K562 (cell line): ENCODE results near the gene CNOT4. TPM values are rescaled to one million over a fixed set of nuclear protein-coding genes. Genes with fewer than 3 reads are reported as not detected.

Experiments used
- ATAC-seq: fragments of 200-7000 bp; cut with Tn5 transposase; 3 replicates; pipeline ENCODE4 v1.9.1; 2020; ENCODE audit warnings: moderate library complexity
- BruUV-seq: library from RNA; stranded (reverse); fragments of 400-500 nt; replicated peaks from 2 replicates; lab custom pipeline; 2021; lab: Mats Ljungman, UMichigan
- CTCF ChIA-PET: fragments of 300-600 bp; formaldehyde crosslinking; extraction: SDS; loops from one replicate; lab custom pipeline; 2021; ENCODE audit warnings: low intra/inter-chr PET ratio; lab: Yijun Ruan, JAX
- POLR2A ChIA-PET: fragments of 300-600, 350-650 bp; sonication (Branson Sonifier 250); formaldehyde crosslinking; extraction: SDS; loops from one replicate; lab custom pipeline; 2021; ENCODE audit warnings: antibody characterized with exemption, inconsistent platforms; lab: Yijun Ruan, JAX
- DNase-seq, 4 experiments: peaks; one replicate each; pipeline versions ENCODE4 v3.0.0 to v3.0.0-alpha.2; 2011 to 2018; ENCODE audit warnings: low spot score in 3 of 4, mixed read lengths in 3 of 4; ENCODE audit errors: extremely low read depth in 1 of 4
- FAIRE-seq: peaks from 2 replicates; lab custom pipeline; 2011; peaks lifted over from hg19 to GRCh38; lab: Jason Lieb, UNC
- H2AFZ ChIP-seq: 2 replicates; pipeline ENCODE4 v1.6.0; 2011; ENCODE audit warnings: low read depth, low read length, control low read depth, inconsistent platforms
- H3K27ac ChIP-seq: fragments of 200-600 bp; 3 replicates; pipeline ENCODE4 v1.8.0; 2011; ENCODE audit warnings: low read depth, mild to moderate bottlenecking, control low read depth, inconsistent platforms, low read length, moderate library complexity, mixed read lengths; ENCODE audit errors: extremely low read depth
- H3K27me3 ChIP-seq, 2 experiments: fragments of 300-600 bp in 1 of 2; 2 replicates in 1 of 2; 3 replicates in 1 of 2; pipeline versions ENCODE4 v1.6.0 to v1.8.0; 2011; ENCODE audit warnings: inconsistent platforms in 2 of 2, low read length in 2 of 2, mild to moderate bottlenecking in 1 of 2, mixed read lengths in 1 of 2, moderate library complexity in 1 of 2; ENCODE audit not compliant: control insufficient read depth in 2 of 2, insufficient read depth in 2 of 2
- H3K36me3 ChIP-seq: fragments of 300-600 bp; 3 replicates; pipeline ENCODE4 v1.8.0; 2011; ENCODE audit warnings: mild to moderate bottlenecking, low read length, inconsistent platforms; ENCODE audit not compliant: control insufficient read depth, insufficient read depth
- H3K4me1 ChIP-seq, 2 experiments: fragments of 200-600 bp in 1 of 2; replicated peaks in 1 of 2; 2 replicates in 1 of 2; 3 replicates in 1 of 2; pipeline versions ENCODE4 v1.5.1 to v1.8.0; 2011; ENCODE audit warnings: inconsistent platforms in 2 of 2, low read length in 2 of 2, mild to moderate bottlenecking in 1 of 2, mixed read lengths in 1 of 2, moderate library complexity in 1 of 2; ENCODE audit not compliant: control insufficient read depth in 2 of 2, insufficient read depth in 2 of 2
- H3K4me2 ChIP-seq: 2 replicates; pipeline ENCODE4 v1.6.1; 2011; ENCODE audit warnings: low read length, control low read depth, inconsistent platforms, mixed read lengths; ENCODE audit not compliant: insufficient read depth
- H3K4me3 ChIP-seq: fragments of 200-600 bp; sonication (generic), shearing (Covaris generic); 2 replicates; pipeline ENCODE4 v1.5.1; 2016; ENCODE audit warnings: control low read depth, inconsistent platforms
- H3K79me2 ChIP-seq: fragments of 200-600 bp; 3 replicates; pipeline ENCODE4 v1.8.0; 2011; ENCODE audit warnings: low read length, inconsistent platforms; ENCODE audit not compliant: control insufficient read depth, insufficient read depth
- H3K9ac ChIP-seq, 2 experiments: 2 replicates each; pipeline versions ENCODE4 v1.6.0 to v1.6.1; 2011; ENCODE audit warnings: low read depth in 2 of 2, low read length in 2 of 2, control low read depth in 1 of 2, inconsistent platforms in 1 of 2, mild to moderate bottlenecking in 1 of 2, mixed read lengths in 1 of 2; ENCODE audit not compliant: insufficient read depth in 1 of 2
- H3K9me1 ChIP-seq: one replicate; pipeline ENCODE4 v1.6.0; 2011; ENCODE audit warnings: inconsistent platforms, mild to moderate bottlenecking, low read length, moderate library complexity; ENCODE audit not compliant: control insufficient read depth, insufficient read depth
- H3K9me3 ChIP-seq: replicated peaks from 2 replicates; pipeline ENCODE4 v1.5.1; 2011; ENCODE audit warnings: low read depth, low read length, inconsistent platforms; ENCODE audit not compliant: control insufficient read depth, insufficient read depth
- H4K20me1 ChIP-seq: replicated peaks from 2 replicates; pipeline ENCODE4 v1.6.1; 2011; ENCODE audit warnings: low read length, inconsistent platforms, mixed read lengths; ENCODE audit not compliant: control insufficient read depth, insufficient read depth
- ATF1 ChIP-seq, 2 experiments: fragments of 450-650 bp in 1 of 2; IDR thresholded peaks; 2 replicates each; pipeline ENCODE4 v1.6.1; 2016; ENCODE audit warnings: missing compliant biosample characterization in 1 of 2, missing genetic modification characterization in 1 of 2
- BCOR ChIP-seq: fragments of 450-650 bp; IDR thresholded peaks from 2 replicates; pipeline ENCODE4 v1.6.1; 2016
- EGR1 ChIP-seq: fragments of 450-650 bp; conservative IDR thresholded peaks from 2 replicates; pipeline ENCODE4 v1.6.1; 2017; ENCODE audit warnings: mild to moderate bottlenecking
- HDAC2 ChIP-seq: fragments of 450-650 bp; IDR thresholded peaks from 2 replicates; pipeline ENCODE4 v1.6.1; 2016; ENCODE audit warnings: mild to moderate bottlenecking
- KDM1A ChIP-seq, 2 experiments: fragments of 450-650 bp; IDR thresholded peaks; 2 replicates each; pipeline ENCODE4 v1.6.1; 2016; ENCODE audit warnings: mild to moderate bottlenecking in 2 of 2
- NONO ChIP-seq, 2 experiments: fragments of 200-400 bp in 1 of 2; fragments of 450-650 bp in 1 of 2; formaldehyde crosslinking in 1 of 2; IDR thresholded peaks; 2 replicates each; pipeline ENCODE4 v1.6.1; 2017; ENCODE audit warnings: low read depth in 2 of 2, mild to moderate bottlenecking in 2 of 2, moderate library complexity in 2 of 2, low read length in 1 of 2
- PBX2 ChIP-seq, 2 experiments: IDR thresholded peaks in 1 of 2; conservative IDR thresholded peaks in 1 of 2; 2 replicates each; pipeline ENCODE4 v1.6.1; 2016; ENCODE audit warnings: low read depth in 2 of 2, mild to moderate bottlenecking in 1 of 2, missing compliant biosample characterization in 1 of 2, missing genetic modification characterization in 1 of 2, moderate library complexity in 1 of 2
- PKNOX1 ChIP-seq: fragments of 450-650 bp; IDR thresholded peaks from 2 replicates; pipeline ENCODE4 v1.6.1; 2016
- RBM25 ChIP-seq: fragments of 200-400 bp; formaldehyde crosslinking; IDR thresholded peaks from 2 replicates; pipeline ENCODE4 v1.6.1; 2018; ENCODE audit warnings: low read length, low read depth, moderate library complexity; ENCODE audit not compliant: severe bottlenecking
- TBL1XR1 ChIP-seq, 2 experiments: IDR thresholded peaks; 2 replicates each; pipeline ENCODE4 v1.6.1; 2012; ENCODE audit warnings: improper control_type of control experiment in 2 of 2, low read length in 2 of 2, mild to moderate bottlenecking in 1 of 2
- ZSCAN32 ChIP-seq: fragments of 450-650 bp; formaldehyde crosslinking; IDR thresholded peaks from 2 replicates; pipeline ENCODE4 v1.4.0; 2020; ENCODE audit warnings: mild to moderate bottlenecking, moderate library complexity
- WGBS: fragments of 100-300 bp; shearing (Covaris generic); methylation state at CpG from one replicate; pipeline ENCODE4 v1.1.6; 2016; ENCODE audit warnings: low coverage, mixed read lengths; ENCODE audit not compliant: insufficient coverage; ENCODE audit errors: missing lambda C conversion rate; 5-methylcytosine and 5-hydroxymethylcytosine counted together
- in situ Hi-C: fragments of 300-500 bp; cut with MboI; formaldehyde crosslinking; loops from 4 replicates; pipeline ENCODE4 v1.15.0; 2018; ENCODE audit warnings: inconsistent platforms, mixed read lengths
- intact Hi-C: fragments of 100-400 bp; cut with micrococcal nuclease; formaldehyde crosslinking; loops from 2 replicates; pipeline ENCODE4 v1.14.2; 2022
- polyA plus RNA-seq, 8 experiments: library from polyadenylated mRNA; depleted of rRNA in 4 of 8; stranded (reverse) in 5 of 8; unstranded in 3 of 8; fragments of >200 nt; fragmentation: Nextera tagmentation in 2 of 8; fragmentation: Illumina TruSeq in 1 of 8; extraction: Ambion mirVana in 2 of 8; extraction: Trizol in 1 of 8; gene quantifications; 2 replicates each; pipeline versions ENCODE4 v1.2.1 to v1.2.3, GENCODE V29; 2011 to 2014; ENCODE audit warnings: inconsistent platforms in 1 of 8, missing spikeins in 1 of 8
- total RNA-seq, 7 experiments: library from RNA; depleted of rRNA in 6 of 7; stranded (reverse); fragments of >200 nt in 6 of 7; fragmentation: Illumina TruSeq in 2 of 7; extraction: Trizol in 2 of 7; gene quantifications; 2 replicates each; pipeline versions ENCODE4 v1.2.1 to v1.2.3, GENCODE V29; 2011 to 2021; ENCODE audit warnings: low replicate concordance in 1 of 7

The CNOT4 gene
- total and polyA plus RNA-seq, 9 of the 15 experiments (the other 6 are each of a cell fraction or from before 2014, with no cell fraction given): 8.6 to 24.1 (median 15.4) TPM

DNA sequence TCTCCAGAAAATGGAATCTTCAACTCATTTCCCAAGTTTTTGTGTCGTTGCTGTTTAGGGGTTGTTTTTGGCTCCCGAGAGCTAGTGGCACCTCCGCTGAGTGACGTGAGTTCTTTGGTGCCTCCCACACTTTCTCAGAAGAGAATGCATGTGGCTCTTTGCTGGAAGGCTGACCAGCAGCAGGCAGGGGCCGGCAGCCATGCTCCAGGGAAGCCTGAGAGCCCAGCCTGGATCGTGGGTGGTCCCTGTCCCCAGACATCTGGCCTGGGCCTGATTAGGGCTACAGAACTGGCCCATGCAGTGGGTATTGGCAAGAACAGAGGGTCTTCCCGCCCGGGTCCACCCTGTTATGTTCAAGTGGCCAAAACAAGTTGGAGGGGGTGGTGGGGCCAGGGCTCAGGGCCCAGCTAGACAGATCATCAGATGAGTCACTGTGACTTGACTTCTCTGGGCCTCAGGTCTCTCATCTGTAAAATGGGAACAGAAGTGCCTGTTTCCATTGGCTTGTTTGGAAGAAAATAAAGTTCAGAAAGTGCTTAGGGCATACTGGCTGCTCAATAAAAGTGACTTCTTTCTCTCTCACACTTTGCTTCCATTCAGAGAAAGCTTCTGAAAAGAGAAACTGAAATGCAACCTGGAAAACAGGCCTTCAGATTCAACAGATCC is 193.1 kb downstream of the CNOT4 start:
- intact Hi-C loops: no loop called here
- no peaks in the 10 kb centered on the region for H4K20me1 ChIP-seq
- no peak overlapping the region for H3K4me2 ChIP-seq
- ChIA-PET CTCF (no interaction called here), POLR2A (interaction anchor here (1.4 kb wide), 1 partner anchor 14 kb away, joined by 6 read pairs; no protein-coding TSS in a partner anchor)
- no peak overlapping the region for H2AFZ ChIP-seq
- 2% methylated on average over 8 of the region's 8 CpGs for WGBS
- H3K79me2 ChIP-seq: no peaks in the 10 kb centered on the region
- H3K36me3 ChIP-seq: no peaks in the 10 kb centered on the region
- DNase-seq (peak in 2 of 4 experiments; percentile 25 to 26), FAIRE-seq (no peak), ATAC-seq (peak; percentile 30)
- no peaks in the 10 kb centered on the region for H3K9me1 ChIP-seq
- no peak overlapping the region for H3K27ac ChIP-seq
- in situ Hi-C loops: no loop called here
- H3K9me3 ChIP-seq: no peaks in the 10 kb centered on the region
- no TSS peak for BruUV-seq
- peaks cover 0 to 3% of the 10 kb centered on the region in 2 experiments; a peak in 1 of 5 replicates for H3K4me1 ChIP-seq
- TF ChIP-seq EGR1: peak; percentile 45; the same call in 1 of the 2 replicates
- no peak for TF ChIP-seq PBX2 (CRISPR knock-in tag; IDR thresholded peaks at IDR 0.05; ENCODE audit: low read depth)
- TF ChIP-seq PBX2 (tag; conservative IDR thresholded peaks at IDR 0.05; ENCODE audit: low read depth): 0 out of 2 replicates have a peak, but pooled peaks have one; percentile 16
- no peak for TF ChIP-seq ATF1 (CRISPR knock-in tag; IDR thresholded peaks at IDR 0.05)
- 0 out of 2 replicates have a peak, but pooled peaks have one; percentile 27 for TF ChIP-seq ATF1 (tag; IDR thresholded peaks at IDR 0.05)
- peak in 1 of 2 experiments; percentile 49; a peak in 1 of 4 replicates for TF ChIP-seq KDM1A (IDR thresholded peaks at IDR 0.05)
- no peak for TF ChIP-seq TBL1XR1 (IDR thresholded peaks at IDR 0.05; ENCODE audit: low read length in 2 of 2)
- peak; percentile 71; the same call in 1 of the 2 replicates for TF ChIP-seq BCOR
- no peak for TF ChIP-seq NONO (IDR thresholded peaks at IDR 0.05; ENCODE audit: low read depth in 2 of 2, low read length in 1 of 2)
- TF ChIP-seq RBM25: peak; percentile 72
- peak; percentile 55; the same call in 1 of the 2 replicates for TF ChIP-seq PKNOX1
- TF ChIP-seq ZSCAN32: no peak
- 0 out of 2 replicates have a peak, but pooled peaks have one; percentile 43 for TF ChIP-seq HDAC2
- peak overlapping the region in 1 of 2 experiments; percentile 15; a peak in 1 of 4 replicates for H3K9ac ChIP-seq
- peaks cover 58 to 73% of the 10 kb centered on the region in 2 experiments; a peak in 4 of 5 replicates for H3K27me3 ChIP-seq
- no peak overlapping the region for H3K4me3 ChIP-seq
